GM19193 (cell line): ENCODE data around the gene RALGDS.
A peak's percentile ranks its signal among the peaks of the same experiment; 100 is the strongest.

Experiments
- POLR2A ChIP-seq: IDR thresholded peaks from 4 replicates; pipeline ENCODE4 v1.6.1; 2011; ENCODE audit not compliant: insufficient read depth, insufficient read length; ENCODE audit errors: extremely low read depth

RALGDS gene

DNA sequence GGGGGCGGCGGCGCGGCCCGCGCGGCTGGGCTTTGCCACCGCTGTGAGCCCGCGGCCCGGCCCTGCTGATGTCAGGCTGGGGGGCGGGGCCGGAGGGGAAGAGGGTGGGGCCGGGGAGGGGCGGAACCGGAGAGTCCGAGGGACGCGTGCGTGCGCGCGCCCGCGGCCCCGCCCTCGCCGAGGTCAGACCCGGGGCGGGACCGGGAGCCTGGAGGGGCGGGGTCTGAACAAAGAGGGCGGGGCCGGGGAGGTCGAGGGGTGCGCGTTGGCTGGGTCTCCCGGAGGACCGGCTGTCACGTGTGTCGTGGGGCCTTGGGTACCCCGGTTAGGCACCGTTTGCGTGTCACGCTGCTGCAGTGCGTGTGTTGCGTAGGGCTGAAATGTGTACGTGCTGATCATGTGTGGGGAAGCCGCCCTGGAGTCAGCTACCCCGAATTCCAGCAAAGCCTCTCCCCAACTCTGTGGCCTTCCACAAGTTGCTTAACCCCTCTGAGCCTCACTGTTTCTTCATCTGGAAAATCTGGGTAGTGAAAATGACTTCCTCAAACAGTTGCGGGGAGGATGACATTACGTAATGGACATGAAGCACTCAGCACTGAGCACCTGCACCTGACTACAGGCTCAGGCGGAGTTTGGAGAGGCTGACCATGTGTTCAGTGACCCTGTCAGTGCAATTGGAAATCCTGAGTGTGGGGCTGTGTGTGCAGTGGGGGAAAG is at the start of gene RALGDS:
RALGDS (minus strand) TSS at position 43 of the 717 bp plus-strand sequence. CDS start 86 bp downstream, outside the sequence.
- no peak for TF ChIP-seq POLR2A

DNA sequence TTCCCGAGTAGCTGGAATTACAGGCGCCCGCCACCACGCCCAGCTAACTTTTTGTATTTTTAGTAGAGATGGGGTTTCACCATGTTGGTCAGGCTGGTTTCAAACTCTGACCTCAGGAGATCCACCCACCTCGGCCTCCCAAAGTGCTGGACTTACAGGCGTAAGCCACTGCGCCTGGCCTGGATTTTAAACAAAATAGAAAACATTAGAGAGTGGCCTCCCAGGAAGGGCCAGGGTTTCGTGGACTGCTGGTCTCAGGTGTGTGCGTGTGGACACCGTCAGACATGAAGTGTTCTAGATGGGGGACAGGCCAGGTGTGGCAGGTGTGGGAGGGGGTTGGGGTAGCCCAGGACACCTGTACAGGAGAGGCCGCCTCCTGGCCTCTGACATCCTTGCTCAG is 49.7 kb upstream of the RALGDS start:
- no peak for TF ChIP-seq POLR2A

DNA sequence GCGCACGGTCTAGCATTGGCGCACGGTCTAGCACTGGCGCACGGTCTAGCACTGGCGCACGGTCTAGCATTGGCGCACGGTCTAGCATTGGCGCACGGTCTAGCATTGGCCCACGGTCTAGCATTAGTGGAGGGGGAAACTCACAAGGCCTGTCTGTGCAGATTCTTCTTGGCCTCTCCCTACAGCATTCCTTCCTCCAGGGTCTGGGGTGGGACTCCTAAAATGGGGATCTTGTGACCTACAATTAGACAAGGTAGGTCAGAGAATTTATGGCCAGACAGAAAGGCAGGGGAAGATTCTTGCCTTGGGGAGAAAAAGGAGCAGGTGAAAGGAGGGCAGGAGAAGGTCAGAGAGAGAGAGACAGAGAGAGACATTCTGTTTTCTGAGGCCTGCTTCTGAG is 48.1 kb upstream of the RALGDS start:
- TF ChIP-seq POLR2A: no peak

DNA sequence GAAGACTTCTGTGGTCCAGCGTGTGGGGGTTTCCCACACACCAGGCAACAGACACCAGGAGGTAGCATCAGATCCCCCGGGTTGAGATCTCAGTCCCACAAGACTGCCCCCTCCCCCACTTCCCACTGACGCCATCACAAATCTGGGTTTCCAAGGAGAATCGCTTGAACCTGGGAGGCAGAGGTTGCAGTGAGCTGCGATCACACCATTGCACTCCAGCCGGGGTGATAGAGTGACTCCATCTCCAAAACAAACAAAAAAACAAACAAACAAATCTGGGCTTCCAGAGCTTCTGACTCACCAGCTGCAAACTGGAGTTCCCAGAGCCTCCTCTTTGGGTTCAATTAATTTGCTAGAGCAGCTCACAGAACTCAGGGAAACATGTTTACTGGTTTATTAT is 47.4 kb upstream of the RALGDS start:
- TF ChIP-seq POLR2A: no peak

DNA sequence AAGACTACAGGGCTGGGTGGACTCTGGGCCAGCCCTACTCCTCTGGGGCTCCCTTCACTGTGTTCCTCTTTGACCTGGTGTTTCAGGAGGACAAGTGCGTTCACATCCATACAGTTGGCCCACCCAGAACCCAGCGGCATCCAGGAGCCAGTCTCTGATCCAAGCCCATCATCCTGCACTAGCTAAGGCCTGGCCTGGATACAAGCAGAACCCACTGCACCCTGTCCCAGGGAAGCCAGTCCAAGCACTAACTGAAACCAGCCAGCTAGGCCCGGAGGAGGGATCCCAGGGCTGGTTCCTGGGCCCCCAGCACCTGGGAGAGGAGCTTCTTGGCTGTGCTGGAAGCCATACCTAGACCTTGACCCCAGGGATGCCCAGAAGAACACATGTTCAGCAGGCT is 46.7 kb upstream of the RALGDS start:
- TF ChIP-seq POLR2A: no peak

DNA sequence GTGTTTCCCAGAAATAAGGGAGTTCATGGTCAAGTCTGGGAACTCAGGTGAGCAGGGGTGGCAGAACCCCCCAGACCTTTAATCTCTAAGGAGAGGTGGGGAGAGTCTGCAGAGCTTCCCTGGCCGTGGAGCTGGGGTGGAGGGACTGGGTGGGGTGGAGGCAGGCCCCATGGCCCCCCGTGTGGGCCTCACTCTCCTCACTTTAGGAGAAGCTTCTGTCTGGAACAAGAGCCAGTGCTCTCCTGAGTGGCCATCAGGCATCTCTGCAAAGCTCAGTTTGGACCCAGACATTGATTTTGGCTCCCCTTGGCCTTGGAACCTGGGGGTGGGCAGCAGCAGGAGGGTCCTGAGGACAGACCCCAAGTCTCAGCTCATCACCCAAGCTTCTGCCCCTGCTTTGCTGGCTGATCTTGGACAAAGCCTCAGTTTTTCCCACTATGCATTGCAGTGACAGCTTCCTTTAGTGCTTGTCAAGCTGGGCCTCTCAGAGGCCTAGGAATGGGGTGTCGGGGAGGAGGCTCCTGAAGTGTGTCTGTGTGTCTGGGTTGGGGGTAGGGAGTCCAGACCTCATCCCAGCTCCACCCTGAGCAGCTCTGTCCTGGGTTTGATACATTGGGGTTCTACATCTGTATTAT is 46.2 kb upstream of the RALGDS start:
- no peak for TF ChIP-seq POLR2A

DNA sequence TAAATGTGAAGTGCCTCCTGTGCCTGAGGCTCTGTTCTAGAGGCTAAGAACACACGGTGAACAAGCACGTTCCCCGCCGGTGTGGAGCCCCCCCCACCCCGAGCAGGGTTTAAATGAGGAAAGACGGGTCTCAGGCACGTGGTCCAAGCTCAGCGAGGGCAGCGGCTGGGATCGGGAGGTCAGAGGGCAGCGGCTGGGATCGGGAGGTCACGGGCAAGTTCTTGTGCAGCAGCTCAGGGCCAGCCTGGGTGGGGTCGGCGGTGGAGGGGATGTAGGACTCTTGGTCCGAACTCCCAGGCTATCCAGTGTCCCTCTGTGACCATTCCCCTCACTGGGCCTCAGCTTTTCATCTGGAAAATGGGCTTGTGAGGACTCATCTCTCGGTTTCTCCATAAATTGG is 45.4 kb upstream of the RALGDS start:
- no peak for TF ChIP-seq POLR2A

DNA sequence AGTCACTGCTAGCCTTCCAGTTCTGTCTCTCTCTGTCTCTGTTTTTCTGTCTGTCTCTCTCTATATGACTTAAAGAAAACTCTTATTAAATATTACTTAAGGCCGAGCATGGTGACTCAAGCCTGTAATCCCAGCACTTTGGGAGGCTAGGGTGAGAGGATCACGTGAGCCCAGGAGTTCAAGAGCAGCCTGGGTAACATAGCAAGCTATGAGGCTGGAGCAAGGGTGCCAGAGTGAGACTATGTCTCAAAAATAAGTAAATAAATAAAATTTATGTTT is 44.4 kb upstream of the RALGDS start:
- no peak for TF ChIP-seq POLR2A

DNA sequence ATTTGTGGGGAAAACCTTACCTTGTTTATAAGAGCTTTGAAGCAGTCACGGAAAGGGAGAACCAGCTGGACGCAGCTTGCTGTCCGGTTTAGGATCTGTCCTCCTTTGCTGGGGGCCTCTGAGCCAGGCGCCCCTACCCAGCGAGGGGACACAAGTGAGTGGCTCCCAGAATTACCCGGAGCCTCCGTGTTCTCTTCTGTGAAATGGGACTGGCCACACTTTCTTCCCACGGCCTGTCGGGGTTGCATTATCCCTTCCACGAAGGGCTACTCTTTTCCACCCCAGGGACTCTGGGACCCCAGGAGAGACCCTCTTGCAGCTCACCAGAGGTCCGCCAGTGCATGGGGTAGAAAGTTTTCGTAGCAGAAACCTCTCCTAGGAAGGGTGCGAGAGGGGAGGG is 43.2 kb upstream of the RALGDS start:
- no peak for TF ChIP-seq POLR2A

DNA sequence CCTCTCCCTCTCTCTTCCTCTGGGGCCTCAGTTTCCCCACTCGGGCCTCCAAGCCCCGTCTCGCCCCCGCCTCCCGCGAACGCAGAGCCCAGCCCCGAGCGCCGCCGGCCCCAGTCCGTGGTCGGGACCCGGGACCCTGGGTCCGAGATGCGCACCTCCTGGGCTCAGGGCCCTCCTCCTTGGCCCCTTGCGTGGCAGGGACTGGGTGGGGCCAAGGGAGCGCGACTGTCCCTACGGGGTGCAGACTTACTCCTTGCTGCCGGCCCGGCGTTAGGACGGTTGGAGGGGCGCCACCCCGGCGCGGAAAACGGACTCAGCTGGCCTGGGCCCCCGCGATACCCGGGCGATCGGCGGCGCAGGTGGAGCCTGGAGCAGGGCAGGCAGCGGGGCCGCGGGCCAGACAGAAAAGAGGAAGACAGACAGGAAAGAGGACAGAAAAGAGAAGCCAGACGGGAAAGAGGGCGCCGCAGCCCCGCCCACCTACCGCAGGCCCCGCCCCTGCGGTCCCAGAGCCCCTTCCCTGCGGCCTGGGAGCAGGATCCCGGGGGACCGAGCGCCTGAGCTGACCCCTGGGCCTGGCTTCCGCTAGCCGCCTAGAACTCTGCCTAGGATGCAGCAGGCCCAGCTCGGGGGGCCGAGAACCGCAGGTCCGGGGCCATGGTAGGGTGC is 42.6 kb upstream of the RALGDS start, which contains the start of gene GBGT1:
GBGT1 (minus strand) TSS at position 411 of the 669 bp plus-strand sequence. CDS start 1,502 bp downstream, outside the sequence.
- TF ChIP-seq POLR2A: peak; percentile 47

DNA sequence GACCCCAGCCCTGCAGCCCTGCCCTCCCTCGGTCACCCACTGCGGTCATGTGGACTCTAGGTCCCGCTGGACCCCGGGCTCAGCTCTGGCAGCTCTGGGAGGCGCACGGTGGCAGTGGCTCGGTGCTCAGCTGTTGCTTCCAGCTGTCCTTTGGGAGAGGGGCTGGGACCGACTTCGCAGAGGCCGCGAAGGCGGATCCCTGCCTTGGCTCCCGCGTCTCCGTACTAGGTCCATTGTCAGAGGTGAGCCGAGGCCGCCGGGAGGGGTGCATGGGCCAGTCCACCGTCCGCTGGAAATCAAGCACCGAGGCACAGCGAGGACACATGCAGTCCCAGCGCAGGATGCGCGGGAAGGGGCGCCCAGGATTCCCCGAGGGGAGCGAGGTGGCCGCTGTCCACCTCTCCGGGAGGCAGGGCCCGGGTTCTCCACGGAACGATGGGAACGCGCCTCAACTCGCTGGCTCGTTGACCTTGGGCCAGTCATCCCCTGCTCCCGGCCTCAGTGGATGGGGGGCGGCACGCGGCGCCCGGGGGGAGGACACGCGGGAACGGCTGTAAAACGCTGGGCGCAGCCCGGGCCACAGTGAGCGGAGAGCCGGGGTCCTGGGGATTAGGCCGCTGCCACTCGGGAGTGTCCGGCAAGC is 41.9 kb upstream of the RALGDS start:
- TF ChIP-seq POLR2A: no peak

DNA sequence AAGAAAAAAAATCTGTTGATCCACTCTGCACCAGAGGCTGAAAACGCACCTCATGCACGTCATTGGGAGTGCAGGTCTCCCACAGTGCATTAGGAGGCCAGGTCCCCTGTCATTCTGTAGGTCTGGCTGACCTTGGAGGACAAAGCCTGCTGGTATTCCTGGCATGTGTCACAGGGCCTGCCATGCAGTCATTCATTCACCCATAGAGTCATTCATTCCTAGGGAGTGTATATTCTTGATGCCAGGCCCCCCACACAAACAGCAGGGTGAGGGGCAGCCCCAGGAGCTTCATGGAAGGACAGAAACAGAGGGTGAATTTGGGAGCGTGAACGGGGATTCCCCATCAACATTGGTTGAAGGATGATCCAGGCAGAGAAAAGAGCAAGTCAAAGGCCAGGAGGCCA is 40.5 kb upstream of the RALGDS start:
- TF ChIP-seq POLR2A: no peak

DNA sequence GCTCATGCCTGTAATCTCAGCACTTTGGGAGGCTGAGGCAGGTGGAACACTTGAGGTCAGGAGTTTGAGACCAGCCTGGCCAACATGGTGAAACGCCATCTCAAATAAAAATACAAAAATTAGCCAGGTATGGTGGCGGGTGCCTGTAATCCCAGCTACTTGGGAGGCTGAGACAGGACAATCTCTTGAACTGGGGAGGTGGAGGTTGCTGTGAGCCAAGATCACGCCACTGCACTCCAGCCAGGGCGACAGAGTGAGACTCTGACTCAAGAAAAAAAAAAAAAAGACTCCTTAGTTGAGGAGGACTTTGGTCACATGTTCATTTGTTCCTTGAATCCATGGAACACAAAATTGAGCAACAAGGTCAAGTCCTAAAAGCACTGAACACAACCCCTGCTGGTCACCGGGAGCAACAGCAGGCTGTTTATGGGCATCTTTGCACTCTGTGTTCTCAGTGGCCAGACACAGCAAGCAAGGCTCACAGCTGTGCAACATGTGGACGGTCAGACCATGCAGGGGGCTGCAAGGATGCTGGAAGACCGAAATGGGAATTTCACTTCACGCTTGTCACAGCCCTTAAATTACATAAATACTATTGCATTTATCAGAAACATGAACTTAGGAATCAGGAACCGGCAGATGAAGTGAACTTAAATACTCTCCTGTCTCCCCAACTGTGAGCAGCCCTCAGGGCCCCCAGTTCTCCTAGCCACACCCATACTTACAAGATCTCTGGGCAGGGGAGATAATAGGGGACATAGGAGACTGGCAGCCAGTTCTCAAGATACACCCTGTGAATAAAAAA is 39.9 kb upstream of the RALGDS start:
- no peak for TF ChIP-seq POLR2A

DNA sequence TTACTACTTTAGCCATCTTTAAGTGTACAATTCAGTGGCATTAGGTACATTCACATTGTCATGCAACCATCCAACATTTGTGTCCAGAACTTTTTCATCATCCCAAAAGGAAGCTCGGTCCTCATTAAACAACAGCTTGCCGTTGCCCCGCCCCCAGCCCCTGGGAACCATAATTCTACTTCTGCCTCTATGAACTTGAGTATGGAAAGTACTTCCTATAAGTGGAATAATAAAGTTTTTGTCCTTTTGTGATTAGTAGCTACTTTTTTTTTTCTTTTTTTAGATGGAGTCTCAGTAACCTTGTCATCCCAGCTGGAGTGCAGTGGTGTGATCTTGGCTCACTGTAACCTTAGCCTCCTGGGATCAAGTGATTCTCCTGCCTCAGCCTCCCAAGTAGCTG is 37.7 kb upstream of the RALGDS start:
- no peak for TF ChIP-seq POLR2A

DNA sequence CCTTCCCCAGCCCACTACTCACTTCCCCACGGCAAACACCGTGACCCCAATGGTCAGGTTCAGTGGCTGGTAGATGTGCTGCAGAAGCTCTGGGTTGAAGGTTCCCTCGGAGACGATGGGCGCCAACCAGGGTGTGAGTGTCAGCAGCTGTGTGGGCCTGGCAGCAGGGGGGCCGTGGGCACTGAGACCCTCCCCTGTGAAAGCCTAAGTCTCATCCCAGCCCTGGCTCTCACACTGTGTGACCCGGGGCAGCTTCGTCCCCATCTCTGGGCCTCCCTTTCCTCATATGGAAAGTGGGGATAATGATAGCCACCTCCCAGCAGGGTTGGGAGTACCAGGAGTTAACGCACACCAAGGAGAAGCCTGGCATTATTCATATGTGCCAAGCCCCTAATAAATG is 34.1 kb upstream of the RALGDS start:
- TF ChIP-seq POLR2A: no peak
